Cardiac muscle cell (in vitro differentiated cells and primary cell): ENCODE data around the gene TAS2R38. TPM values are rescaled to one million over a fixed set of nuclear protein-coding genes. Genes with fewer than 3 reads are reported as not detected.

Experiments used
- DNase-seq, 2 donors: peaks; one replicate each; pipeline versions ENCODE4 v3.0.0 to v3.0.0-alpha.2; 2010 to 2017; ENCODE audit warnings: low read depth in 1 of 2, low spot score in 1 of 2
- H3K27ac ChIP-seq: fragments of 200-600 bp; sonication (generic); 2 replicates; pipeline ENCODE4 v1.5.1; 2016
- H3K27me3 ChIP-seq: fragments of 200-600 bp; sonication (generic); 2 replicates; pipeline ENCODE4 v1.6.0; 2016; ENCODE audit warnings: control low read depth
- H3K36me3 ChIP-seq: fragments of 200-600 bp; sonication (generic); 2 replicates; pipeline ENCODE4 v1.5.1; 2016; ENCODE audit warnings: control low read depth
- H3K4me1 ChIP-seq: fragments of 200-600 bp; sonication (generic); 2 replicates; pipeline ENCODE4 v1.8.1; 2017; ENCODE audit warnings: low read depth, mild to moderate bottlenecking, mixed run types
- H3K4me3 ChIP-seq: fragments of 200-600 bp; sonication (generic); 2 replicates; pipeline ENCODE4 v1.5.1; 2016; ENCODE audit warnings: mild to moderate bottlenecking
- H3K9me3 ChIP-seq: fragments of 200-600 bp; sonication (generic); 2 replicates; pipeline ENCODE4 v1.5.1; 2017; ENCODE audit warnings: low read depth, mild to moderate bottlenecking, control low read depth
- polyA plus RNA-seq: library from polyadenylated mRNA; unstranded; fragments of >200 nt; fragmentation: Nextera tagmentation; extraction: Ambion mirVana; gene quantifications from 2 replicates; pipeline ENCODE4 v1.2.1, GENCODE V29; 2016
- total RNA-seq: library from RNA; depleted of rRNA; stranded (reverse); fragments of >200 nt; gene quantifications from 2 replicates; pipeline ENCODE4 v1.2.3, GENCODE V29; 2016
- TF ChIP-seq, protein P1 (sequence below): IDR thresholded peaks from 2 replicates; pipeline ENCODE4 v1.5.1; 2012; ENCODE audit warnings: low read depth, mild to moderate bottlenecking, low read length

The TAS2R38 gene
- total and polyA plus RNA-seq, 2 experiments from 2014 or later = not detected

DNA sequence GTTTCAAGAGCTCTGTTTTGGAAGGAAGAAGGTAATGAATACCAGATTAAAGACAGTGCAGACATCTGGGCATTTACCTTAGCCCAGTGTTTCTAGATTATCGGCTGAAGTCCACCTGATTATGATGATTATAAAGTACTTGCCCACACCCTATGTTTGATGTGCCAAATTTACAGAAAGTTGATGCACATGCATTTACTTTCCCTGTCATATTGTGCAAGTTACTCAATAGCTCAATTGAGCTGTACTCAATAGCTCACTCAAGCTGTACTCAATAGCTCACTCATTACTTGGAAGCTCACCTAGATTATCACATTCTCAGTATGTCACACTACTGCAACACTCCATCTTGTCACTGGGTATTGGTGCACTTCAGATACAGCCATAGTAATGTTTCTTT, 35.6 kb upstream of the TAS2R38 start:
- TF ChIP-seq, protein P1, sequence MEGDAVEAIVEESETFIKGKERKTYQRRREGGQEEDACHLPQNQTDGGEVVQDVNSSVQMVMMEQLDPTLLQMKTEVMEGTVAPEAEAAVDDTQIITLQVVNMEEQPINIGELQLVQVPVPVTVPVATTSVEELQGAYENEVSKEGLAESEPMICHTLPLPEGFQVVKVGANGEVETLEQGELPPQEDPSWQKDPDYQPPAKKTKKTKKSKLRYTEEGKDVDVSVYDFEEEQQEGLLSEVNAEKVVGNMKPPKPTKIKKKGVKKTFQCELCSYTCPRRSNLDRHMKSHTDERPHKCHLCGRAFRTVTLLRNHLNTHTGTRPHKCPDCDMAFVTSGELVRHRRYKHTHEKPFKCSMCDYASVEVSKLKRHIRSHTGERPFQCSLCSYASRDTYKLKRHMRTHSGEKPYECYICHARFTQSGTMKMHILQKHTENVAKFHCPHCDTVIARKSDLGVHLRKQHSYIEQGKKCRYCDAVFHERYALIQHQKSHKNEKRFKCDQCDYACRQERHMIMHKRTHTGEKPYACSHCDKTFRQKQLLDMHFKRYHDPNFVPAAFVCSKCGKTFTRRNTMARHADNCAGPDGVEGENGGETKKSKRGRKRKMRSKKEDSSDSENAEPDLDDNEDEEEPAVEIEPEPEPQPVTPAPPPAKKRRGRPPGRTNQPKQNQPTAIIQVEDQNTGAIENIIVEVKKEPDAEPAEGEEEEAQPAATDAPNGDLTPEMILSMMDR = no peak
- Histone ChIP-seq H3K27ac (no peak overlapping the region), H3K4me1 (no peaks in the 10 kb centered on the region), H3K9me3 (no peaks in the 10 kb centered on the region), H3K36me3 (no peaks in the 10 kb centered on the region), H3K4me3 (no peak overlapping the region), H3K27me3 (no peaks in the 10 kb centered on the region)
- DNase-seq = no peak

DNA sequence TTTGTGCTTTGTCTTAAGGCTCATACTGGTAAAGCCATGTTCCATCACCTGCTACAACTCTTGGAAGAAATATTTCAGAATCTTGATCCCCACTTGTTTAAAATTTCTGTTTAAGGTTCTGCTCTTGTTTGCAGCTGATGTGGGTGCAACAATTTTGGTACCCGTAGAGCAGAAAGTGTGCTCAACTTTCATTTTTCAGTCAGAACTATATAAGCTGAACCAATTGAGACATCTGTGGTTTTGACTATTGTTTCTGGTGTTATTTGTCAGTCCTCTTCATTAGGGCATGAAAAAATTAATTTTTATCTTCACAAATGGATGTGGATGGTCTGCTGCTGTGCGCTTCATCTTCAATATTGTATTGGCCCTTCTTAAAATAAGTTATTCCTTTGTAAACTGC, 33.0 kb upstream of the TAS2R38 start:
- Histone ChIP-seq H3K9me3 (no peaks in the 10 kb centered on the region), H3K4me1 (no peaks in the 10 kb centered on the region), H3K4me3 (no peak overlapping the region), H3K27me3 (no peaks in the 10 kb centered on the region), H3K27ac (no peak overlapping the region), H3K36me3 (no peaks in the 10 kb centered on the region)
- no peak for DNase-seq
- TF ChIP-seq, protein P1 = no peak

DNA sequence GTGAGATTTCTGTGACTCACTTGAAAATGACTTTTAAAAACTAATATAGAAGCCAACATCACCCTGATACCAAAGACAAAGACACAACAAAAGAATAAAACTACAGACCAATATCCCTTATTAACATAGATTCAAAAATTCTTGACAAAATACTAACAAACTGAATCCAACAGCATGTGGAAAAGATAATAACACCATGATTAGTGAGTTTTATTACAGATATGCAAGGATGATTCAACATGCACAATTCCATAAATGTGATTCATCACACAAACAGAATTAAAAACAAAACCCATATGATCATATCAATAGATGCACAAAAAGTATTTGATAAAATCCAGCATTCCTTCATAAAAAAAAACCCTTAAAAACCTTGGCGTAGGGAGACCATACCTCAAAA, 28.6 kb upstream of the TAS2R38 start:
- Histone ChIP-seq H3K4me3 (no peak overlapping the region), H3K27me3 (no peaks in the 10 kb centered on the region), H3K36me3 (no peaks in the 10 kb centered on the region), H3K4me1 (no peaks in the 10 kb centered on the region), H3K9me3 (no peaks in the 10 kb centered on the region), H3K27ac (no peak overlapping the region)
- TF ChIP-seq, protein P1 = no peak
- DNase-seq = no peak

DNA sequence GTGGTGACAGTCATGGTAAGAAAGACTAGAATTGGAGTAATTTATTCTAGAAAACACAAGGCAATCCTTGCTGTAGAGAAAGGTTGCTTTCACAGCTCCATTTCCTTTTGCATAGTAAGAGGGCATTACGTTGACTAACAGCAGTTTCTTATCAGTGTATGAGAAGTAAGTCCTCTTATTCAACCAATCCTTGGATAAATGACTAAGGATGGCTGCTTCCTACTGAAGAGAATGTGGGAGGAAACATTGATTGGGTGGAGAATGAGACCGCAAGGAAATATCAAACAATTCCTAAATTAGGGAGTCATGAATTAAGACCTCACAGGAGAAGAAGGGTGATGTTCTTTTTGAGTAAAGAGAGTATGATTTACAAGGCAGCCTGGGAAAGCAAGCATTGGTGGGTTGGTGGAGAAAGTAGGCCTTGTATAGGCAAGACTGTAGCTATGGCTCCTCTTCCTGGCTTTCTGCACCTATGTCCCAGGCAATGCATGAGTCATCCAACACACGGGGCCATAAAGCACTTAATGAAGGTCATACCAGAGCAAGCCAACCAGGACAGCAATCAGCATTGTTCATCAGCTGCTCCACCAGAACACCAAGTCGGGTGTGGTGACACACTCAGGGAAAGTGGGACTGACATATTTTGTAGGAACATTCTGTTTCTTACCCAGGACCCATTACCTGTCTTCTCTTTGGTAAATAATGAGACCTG, 27.7 kb upstream of the TAS2R38 start:
- H3K4me3 ChIP-seq = no peak overlapping the region
- no peaks in the 10 kb centered on the region for H3K4me1 ChIP-seq
- DNase-seq = no peak
- H3K9me3 ChIP-seq = no peaks in the 10 kb centered on the region
- H3K36me3 ChIP-seq = no peaks in the 10 kb centered on the region
- no peak overlapping the region for H3K27ac ChIP-seq
- H3K27me3 ChIP-seq = no peaks in the 10 kb centered on the region
- TF ChIP-seq, protein P1 = no peak

DNA sequence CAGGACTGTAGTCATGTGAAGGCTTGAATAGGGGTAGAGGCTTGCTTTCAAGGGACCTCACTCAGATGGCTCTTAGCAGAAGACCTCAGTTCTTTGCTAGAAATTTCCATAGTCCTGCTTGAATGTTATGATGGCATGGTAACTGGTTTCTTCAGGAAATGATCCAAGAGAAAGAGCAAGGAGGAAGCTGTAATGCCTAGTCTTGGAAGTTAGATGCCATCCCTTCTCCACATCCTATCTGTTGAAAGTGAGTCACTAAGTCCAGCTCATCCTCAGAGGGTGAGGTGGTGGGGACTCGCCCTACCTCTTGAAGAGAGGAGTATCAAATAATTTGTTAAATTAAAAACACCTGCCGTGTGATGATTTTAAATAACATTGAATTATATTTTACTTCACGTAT, 26.7 kb upstream of the TAS2R38 start:
- TF ChIP-seq, protein P1 = no peak
- Histone ChIP-seq H3K36me3 (no peaks in the 10 kb centered on the region), H3K4me3 (no peak overlapping the region), H3K9me3 (no peaks in the 10 kb centered on the region), H3K27me3 (no peaks in the 10 kb centered on the region), H3K27ac (no peak overlapping the region), H3K4me1 (no peaks in the 10 kb centered on the region)
- DNase-seq = no peak
